Colonic mucosa (tissue), 4 donors: ENCODE results near the gene MRPS27. TPM values are rescaled to one million over a fixed set of nuclear protein-coding genes. Genes with fewer than 3 reads are reported as not detected.
A peak's percentile ranks its signal among the peaks of the same experiment; 100 is the strongest.

Experiments
- DNase-seq: peaks from one replicate; pipeline ENCODE4 v3.0.0-alpha.2; 2020
- H3K27ac ChIP-seq: fragments of 200-600 bp; one replicate; pipeline ENCODE4 v1.8.0; 2021
- H3K27me3 ChIP-seq: fragments of 200-600 bp; one replicate; pipeline ENCODE4 v1.8.0; 2021
- H3K36me3 ChIP-seq: fragments of 200-600 bp; one replicate; pipeline ENCODE4 v1.8.0; 2021
- H3K4me1 ChIP-seq: fragments of 200-600 bp; one replicate; pipeline ENCODE4 v1.8.0; 2021; ENCODE audit warnings: mild to moderate bottlenecking
- H3K4me3 ChIP-seq: fragments of 200-600 bp; one replicate; pipeline ENCODE4 v1.8.0; 2021
- H3K9ac ChIP-seq, 2 donors: one replicate each; pipeline ENCODE4 v1.7.0; 2013; ENCODE audit warnings: control low read depth in 2 of 2, low read depth in 2 of 2, low read length in 2 of 2
- H3K9me3 ChIP-seq: fragments of 200-600 bp; one replicate; pipeline ENCODE4 v1.8.0; 2021
- intact Hi-C: fragments of 100-400 bp; cut with DNase I; formaldehyde crosslinking; loops from one replicate; pipeline ENCODE4 v1.14.1; 2022
- total RNA-seq, 2 donors: library from RNA; stranded (reverse); fragmentation: NEBNext Ultra II Directional in 1 of 2; extraction: Animal tissue kit (Norgen Biotek cat#: 25700) in 1 of 2; gene quantifications; one replicate each; pipeline ENCODE4 v1.2.1, GENCODE V29; 2021
- TF ChIP-seq, protein P1 (sequence below): fragments of 200-600 bp; IDR thresholded peaks from one replicate; pipeline ENCODE4 v1.8.0; 2022; ENCODE audit warnings: antibody characterized with exemption, mild to moderate bottlenecking
- donor health status: healthy.
- donor health status: DM: no; HTN: no; CAD: no.
- donor health status: DM: no; HTN: no; CAD: no.

Gene MRPS27
- total RNA-seq, 2 donors from 2014 or later = 46.3 to 56.6 TPM

DNA sequence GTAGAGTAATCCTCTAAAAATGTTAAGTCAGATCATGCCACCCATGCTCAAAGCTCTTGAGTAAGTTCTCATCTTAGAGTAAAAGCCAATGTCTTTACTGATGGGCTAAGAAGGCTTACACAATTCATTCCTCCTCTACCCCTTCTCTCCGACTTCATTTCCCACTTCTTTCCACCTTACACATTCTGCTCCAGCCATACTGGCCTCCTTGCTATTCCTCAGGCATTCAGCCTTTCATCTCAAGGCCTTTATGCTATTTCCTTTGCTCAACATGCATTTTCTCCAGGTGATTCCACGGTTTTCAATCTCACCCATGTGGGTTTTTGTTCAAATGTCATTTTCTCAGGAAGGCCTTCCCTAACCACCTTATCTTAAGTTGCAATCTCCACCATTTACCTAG is 107.9 kb downstream of the MRPS27 start:
- H3K9ac ChIP-seq = no peak overlapping the region

DNA sequence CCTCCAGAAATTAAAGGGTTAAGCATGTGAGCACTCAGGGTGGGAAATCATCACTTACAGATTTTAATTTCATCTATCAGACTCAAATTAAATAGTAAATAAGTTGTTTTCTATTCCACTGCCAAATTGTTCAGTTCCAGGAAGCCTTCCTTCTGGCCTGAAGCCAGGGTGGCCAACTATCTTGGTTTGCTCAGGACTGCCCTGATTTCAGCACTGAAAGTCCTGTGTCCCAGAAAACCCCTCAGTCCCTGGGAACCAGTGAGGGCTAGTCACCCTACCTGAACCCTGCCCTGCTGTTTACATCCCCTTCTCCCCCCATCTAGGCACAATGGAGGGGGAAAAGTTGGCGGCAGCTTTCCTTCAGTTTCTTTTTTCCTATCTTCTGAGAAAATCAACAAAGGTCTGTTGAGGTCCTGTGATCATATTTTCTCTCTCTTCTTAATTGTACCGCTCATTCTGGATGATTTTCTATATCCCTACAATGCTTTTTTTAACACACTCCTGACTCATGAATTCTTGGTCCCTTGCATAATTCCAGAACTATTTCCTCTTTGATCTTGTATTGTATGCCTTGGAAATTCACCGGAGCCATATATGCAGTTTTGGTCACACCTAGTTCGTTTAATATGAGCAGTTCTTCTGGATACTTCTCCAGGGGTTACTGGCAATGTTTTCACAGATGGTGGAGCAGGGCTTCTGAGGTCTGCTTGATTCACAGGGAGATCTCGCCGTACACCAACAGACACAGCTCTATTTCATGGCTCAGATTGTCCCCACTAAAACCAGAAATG is 109.0 kb downstream of the MRPS27 start:
- no peak overlapping the region for H3K4me3 ChIP-seq
- intact Hi-C loops = no loop called here
- H3K9me3 ChIP-seq = no peaks in the 10 kb centered on the region
- DNase-seq = peak; percentile 34
- H3K27me3 ChIP-seq = no peaks in the 10 kb centered on the region
- TF ChIP-seq, protein P1, sequence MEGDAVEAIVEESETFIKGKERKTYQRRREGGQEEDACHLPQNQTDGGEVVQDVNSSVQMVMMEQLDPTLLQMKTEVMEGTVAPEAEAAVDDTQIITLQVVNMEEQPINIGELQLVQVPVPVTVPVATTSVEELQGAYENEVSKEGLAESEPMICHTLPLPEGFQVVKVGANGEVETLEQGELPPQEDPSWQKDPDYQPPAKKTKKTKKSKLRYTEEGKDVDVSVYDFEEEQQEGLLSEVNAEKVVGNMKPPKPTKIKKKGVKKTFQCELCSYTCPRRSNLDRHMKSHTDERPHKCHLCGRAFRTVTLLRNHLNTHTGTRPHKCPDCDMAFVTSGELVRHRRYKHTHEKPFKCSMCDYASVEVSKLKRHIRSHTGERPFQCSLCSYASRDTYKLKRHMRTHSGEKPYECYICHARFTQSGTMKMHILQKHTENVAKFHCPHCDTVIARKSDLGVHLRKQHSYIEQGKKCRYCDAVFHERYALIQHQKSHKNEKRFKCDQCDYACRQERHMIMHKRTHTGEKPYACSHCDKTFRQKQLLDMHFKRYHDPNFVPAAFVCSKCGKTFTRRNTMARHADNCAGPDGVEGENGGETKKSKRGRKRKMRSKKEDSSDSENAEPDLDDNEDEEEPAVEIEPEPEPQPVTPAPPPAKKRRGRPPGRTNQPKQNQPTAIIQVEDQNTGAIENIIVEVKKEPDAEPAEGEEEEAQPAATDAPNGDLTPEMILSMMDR = no peak
- no peaks in the 10 kb centered on the region for H3K4me1 ChIP-seq
- no peak overlapping the region for H3K27ac ChIP-seq
- no peaks in the 10 kb centered on the region for H3K36me3 ChIP-seq
- H3K9ac ChIP-seq = no peak overlapping the region

More for the DNA sequence above, 107.9 kb downstream of the MRPS27 start:
- H3K27ac ChIP-seq = no peak overlapping the region
- no peaks in the 10 kb centered on the region for H3K9me3 ChIP-seq
- no peaks in the 10 kb centered on the region for H3K4me1 ChIP-seq
- intact Hi-C loops = no loop called here
- TF ChIP-seq, protein P1 = no peak
- H3K36me3 ChIP-seq = no peaks in the 10 kb centered on the region
- no peak overlapping the region for H3K4me3 ChIP-seq
- no peak for DNase-seq
- H3K27me3 ChIP-seq = no peaks in the 10 kb centered on the region

DNA sequence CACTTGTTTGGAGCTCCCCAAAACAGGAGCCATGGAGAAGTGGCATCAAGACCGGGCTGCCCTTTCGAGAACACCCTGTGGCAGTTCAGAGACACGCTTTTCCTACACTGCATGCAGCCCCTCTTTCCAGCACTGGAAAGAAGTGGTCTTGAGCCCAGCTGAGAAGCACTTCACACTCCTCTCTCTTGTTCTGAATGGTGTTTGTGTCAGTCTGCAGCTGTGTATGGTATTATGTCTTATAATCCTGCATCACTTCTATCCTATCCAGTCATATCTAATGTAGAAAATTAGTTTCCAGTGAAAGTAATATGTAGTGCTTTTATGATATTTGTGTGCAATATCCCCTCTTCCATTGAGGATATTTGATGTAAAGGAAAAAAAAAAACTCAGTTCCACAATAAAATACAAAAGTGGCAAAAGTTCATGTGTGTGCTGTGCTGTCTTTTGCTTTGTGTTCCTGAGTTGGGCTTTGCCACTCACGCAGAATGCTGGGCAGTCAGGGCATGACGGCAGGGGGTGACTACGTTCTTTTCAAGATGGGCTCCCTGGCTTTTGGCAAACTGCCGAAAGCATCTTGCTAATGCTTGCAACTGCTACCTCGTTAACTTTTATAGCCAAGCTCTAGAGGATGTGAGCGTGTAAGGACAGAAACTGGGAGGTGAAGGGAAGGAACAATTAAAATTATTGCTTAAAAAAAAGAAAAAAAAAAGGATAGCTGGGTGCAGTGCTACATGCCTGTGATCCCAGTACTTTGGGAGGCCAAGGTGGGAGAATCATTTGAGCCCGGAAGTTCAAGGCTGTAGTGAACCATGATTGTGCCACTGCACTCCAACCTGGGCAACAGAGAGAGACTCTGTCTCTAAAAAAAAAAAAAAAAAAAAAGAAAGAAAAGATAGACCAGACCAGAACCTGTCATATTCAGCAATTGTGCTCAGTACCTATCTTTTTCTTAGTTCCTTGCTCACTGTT is 110.6 kb downstream of the MRPS27 start:
- Histone ChIP-seq H3K9me3 (no peaks in the 10 kb centered on the region), H3K9ac (no peak overlapping the region), H3K27me3 (no peaks in the 10 kb centered on the region), H3K27ac (no peak overlapping the region), H3K36me3 (no peaks in the 10 kb centered on the region), H3K4me1 (no peaks in the 10 kb centered on the region), H3K4me3 (no peak overlapping the region)
- intact Hi-C loops = no loop called here
- TF ChIP-seq, protein P1 = no peak
- no peak for DNase-seq

DNA sequence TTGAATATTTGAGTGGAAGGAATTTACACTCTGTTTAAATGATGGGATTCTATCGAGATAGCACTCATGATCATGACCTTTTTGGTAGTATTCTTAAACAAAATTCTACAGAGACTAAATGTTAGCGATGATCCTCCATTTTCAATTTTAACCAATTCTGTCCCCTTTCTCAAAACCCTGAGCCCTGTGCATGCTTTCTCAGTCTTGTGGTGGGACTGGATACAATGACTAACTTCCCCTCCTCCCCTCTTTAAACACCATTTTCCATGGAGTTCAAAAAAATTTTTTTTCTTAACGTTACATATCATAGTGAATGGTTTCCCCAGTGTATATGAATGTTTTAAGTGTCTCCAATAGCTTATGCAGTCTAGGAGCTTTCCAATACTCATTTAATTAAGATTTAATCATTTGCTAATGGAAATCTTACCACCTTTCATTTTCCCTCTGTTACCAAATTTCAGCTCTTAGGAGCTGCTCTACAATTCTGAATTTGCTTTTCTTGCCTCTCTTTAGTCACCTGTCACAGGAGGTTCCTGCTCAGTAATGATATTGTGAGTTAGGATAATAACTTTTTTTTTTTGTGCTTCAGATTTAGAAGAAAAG is 111.6 kb downstream of the MRPS27 start:
- Histone ChIP-seq H3K27me3 (no peaks in the 10 kb centered on the region), H3K9ac (no peak overlapping the region), H3K36me3 (no peaks in the 10 kb centered on the region), H3K4me3 (no peak overlapping the region), H3K4me1 (no peaks in the 10 kb centered on the region), H3K27ac (no peak overlapping the region), H3K9me3 (no peaks in the 10 kb centered on the region)
- DNase-seq = no peak
- intact Hi-C loops = no loop called here
- TF ChIP-seq, protein P1 = no peak

DNA sequence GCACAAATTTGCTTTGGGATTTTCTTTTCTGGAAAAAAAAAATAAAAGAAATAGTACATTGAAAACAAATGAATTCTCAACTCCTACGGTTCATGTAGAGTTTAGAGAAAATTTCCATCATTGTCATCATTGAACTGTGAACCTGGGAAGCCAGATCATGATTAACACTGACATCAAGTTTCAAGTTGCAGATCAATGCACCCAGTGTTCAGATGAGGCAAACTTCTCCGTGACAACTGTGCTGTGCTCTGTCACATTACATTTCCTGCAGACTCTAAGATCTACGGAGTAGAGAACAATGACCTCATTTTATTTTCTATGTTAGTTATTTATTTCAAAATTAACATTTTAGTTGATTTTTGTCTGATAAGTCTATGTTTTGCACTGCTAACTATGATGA is 113.0 kb downstream of the MRPS27 start:
- no peak for DNase-seq
- Histone ChIP-seq H3K27me3 (no peaks in the 10 kb centered on the region), H3K36me3 (no peaks in the 10 kb centered on the region), H3K4me1 (no peaks in the 10 kb centered on the region), H3K27ac (no peak overlapping the region), H3K4me3 (no peak overlapping the region), H3K9ac (no peak overlapping the region), H3K9me3 (no peaks in the 10 kb centered on the region)
- intact Hi-C loops = no loop called here
- TF ChIP-seq, protein P1 = no peak
